DMS153 (cell line): ENCODE results near the gene GPC2.
"Not testable (repeated sequence)": the region's sequence is repeated elsewhere in the genome, so short reads cannot be mapped to it uniquely, and the experiment has no call there.

Experiments
- DNase-seq: peaks from one replicate; lab custom pipeline; 2025; lab: John Stamatoyannopoulos, UW

The GPC2 gene

DNA sequence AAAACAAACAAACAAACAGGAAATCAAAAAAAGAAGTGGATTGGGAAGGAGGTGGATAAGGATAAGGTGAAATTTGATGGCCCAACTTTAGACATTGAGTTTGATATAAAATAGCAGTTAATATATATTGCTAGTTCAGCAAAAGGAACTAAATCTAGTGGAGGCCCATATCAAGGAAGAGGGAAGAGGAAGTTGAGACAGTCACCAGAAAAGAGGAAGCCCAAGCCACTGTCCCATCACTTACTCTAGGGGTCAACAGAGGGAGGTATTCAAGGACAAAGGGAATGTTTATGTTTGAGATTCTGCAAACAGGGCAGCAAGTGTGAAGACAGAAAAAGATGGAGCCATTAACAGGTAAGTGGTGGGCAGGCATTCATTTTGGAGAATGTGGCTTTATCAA lies 24.8 kb downstream of the GPC2 start:
- DNase-seq: no peak

DNA sequence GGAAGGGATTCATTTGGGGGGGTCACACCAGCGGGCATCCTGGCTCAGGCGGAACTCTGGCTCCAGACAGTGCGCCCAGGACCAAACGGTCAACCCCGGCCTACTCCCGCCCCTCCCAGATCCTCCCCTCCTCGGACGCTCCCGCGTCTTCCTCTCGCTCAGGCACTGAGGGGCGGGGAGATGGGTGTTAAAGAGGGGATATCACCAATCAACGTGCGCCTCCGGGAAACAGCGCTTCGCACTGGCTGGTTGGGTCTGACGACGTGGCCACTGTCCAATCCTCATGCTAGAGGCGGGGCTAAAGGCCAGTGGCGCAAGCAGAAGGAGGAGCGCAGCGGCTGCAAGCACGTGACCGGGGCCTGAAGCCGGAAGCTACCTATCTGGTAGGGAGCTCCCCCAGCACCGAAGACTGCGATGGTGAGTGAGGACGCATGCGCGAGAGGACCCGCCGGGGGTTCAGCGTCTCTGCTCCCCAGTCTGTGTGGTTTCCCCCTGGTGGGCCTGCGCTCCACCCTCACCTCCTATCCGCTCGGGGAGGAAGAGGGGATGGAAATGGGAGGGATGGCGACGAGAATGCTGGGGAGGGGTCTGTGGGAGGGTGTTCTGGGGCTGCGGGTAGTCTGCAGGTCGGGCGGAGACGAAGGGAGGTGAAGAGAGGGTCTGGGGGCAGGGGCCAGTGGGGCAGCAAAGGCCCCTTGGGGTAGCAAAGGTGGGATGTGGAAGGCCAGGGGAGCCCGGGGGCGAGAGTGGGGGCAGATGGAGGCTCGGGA lies 28.4 kb downstream of the GPC2 start, which contains the start of gene LAMTOR4:
TSS of gene LAMTOR4 (plus strand) at position 360 of the 770 bp plus-strand sequence. CDS start at position 415, 55 bp downstream.
- DNase-seq: peak; percentile 99

DNA sequence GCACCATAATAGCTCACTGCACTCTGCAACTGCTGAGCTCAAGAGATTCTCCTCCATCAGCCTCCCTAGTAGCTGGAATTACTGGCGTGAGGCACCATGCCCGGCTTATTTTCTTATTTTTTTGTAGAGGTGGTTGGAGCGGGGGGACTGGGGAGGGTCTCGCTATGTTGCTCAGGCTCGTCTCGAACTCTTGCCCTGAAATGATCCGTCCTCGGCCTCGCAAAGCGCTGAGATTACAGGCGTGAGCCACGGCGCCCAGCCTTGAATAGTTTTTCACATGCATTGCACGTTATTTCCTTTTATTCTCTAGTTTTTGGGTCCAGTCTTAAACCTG lies 29.0 kb downstream of the GPC2 start:
- DNase-seq: no peak

DNA sequence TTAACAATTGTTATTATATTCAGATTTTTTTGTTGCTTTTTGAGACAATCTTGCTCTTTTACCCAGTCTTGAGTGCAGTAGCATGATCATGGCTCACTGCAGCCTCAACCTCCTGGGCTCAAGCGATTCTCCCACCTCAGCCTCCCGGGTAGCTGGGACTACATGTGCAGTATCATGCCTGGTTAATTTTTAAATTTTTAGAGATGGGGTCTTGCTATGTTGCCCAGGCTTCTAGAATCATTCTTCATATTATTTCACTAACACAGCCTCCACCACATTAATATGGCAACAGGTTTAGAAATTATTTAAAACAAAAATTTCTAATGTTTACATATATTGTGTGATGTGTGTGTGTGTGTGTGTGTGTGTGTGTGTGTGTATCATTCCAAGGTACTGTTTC lies 29.9 kb downstream of the GPC2 start:
- DNase-seq: no peak

DNA sequence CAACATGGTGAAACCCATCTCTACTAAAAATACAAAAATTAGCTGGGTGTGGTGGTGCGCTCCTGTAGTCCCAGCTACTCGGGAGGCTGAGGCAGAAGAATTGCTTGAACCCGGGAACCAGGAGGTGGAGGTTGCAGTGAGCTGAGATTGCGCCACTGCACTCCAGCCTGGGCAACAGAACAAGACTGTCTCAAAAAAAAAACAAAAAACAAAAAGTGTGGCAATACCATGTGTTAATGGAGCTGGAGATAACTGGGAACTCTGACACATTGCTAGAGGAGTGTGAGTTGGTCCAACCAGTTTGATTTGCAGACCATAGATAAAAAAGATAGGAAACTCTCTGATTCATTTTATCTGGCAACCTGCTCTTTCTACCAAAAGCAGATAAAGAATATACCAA lies 30.8 kb downstream of the GPC2 start:
- not testable (repeated sequence) for DNase-seq

DNA sequence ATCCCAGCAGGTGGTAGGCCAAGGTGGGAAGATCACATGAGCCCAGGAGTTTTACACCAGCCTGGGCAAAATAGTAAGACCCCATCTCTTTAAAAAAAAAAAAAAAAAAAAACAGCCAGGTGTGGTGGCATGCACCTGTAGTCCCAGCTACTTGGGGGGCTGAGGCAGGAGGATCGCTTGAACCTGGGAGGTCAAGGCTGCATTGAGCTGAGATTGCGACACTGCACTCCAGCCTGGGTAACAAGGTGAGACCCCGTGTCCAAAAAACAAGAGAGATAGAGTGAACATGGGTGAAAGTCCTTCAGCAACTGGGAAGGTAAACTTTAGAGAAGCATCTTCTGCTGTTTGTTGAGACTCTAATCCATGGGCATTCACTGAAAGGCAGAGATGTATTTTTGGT lies 34.7 kb downstream of the GPC2 start:
- no peak for DNase-seq

- DNase-seq: no peak
Measured at GRCh38 chr7:100141555-100141949, 35.6 kb downstream of the GPC2 start.

GRCh38 chr7:100137851-100138760 lies 39.1 kb downstream of the GPC2 start:
- DNase-seq: peak; percentile 72

- DNase-seq: peak; percentile 27
Measured at GRCh38 chr7:100132697-100133151, 44.5 kb downstream of the GPC2 start.

DNA sequence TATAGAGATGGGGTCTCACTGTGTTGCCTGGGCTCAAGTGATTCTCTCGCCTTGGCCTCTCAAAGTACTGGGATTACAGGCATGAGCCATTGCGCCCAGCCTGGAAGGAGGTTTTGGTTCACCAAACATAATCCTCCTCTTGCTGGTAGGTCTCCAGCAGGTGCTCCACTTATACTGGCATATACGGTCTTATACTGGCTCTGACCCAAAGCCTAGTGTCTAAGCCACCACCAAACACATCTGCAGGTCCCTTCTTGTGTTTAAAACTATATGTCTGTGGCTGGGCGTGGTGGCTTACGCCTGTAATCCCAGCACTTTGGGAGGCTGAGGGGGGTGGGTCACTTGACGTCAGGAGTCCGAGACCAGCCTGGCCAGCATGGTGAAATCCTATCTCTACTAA lies 45.1 kb downstream of the GPC2 start:
- no peak for DNase-seq

- DNase-seq: peak; percentile 56
Measured at GRCh38 chr7:100130608-100131453, 46.4 kb downstream of the GPC2 start.

GRCh38 chr7:100130220-100130607 lies 47.0 kb downstream of the GPC2 start:
- DNase-seq: not testable (repeated sequence)

DNA sequence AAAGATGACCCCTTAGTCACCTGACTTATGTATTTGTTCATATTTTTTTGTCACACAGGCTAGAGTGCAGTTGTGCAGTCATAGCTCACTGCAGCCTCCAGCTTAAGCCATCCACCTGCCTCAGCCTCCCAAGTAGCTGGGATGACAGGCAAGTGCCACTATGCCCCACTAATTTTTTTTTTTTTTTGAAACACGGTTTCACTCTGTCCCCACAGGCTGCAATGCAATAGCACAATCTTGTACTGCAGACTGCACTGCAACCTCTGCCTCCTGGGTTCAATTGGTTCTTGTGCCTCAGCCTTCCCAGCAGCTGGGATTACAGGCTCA lies 48.6 kb downstream of the GPC2 start:
- no peak for DNase-seq

DNA sequence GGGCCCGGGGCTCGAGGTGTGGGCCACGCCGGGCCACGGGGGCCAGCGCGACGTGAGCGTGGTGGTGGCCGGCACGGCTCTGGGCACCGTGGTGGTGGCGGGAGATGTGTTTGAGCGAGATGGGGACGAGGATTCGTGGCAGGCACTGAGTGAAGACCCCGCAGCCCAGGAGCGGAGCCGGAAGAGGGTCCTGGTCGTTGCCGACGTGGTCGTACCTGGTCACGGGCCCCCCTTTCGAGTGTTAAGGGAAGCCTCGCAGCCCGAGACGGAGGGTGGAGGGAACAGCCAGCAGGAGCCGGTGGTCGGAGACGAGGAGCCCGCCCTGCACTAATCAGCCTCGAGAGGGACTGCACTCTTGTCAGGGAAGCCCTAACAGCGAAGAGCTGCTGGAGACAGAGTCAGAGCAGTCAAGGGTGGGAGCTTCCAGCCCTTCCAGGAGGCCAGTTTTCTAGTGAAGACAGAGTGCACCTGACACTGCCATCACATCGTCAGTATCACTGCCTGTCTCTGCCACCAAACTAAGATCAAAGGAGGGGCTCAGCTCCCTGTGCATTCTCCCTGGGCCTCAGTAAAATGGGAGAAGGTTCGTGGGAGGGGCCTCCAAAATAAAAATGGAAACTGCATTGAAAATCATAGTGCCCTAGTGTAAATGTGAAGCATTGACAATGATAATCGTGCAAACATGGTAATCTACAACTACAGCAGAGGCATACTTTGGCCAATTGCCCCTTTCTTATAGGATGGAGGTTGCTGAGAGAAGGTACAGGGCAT lies 49.1 kb downstream of the GPC2 start:
- DNase-seq: no peak

GRCh38 chr7:100126931-100127865 lies 50.0 kb downstream of the GPC2 start, which contains the start of gene MBLAC1:
TSS of gene MBLAC1 (plus strand) at chr7:100126967. CDS start at chr7:100127396, 429 bp downstream.
- DNase-seq: peak; percentile 78

DNA sequence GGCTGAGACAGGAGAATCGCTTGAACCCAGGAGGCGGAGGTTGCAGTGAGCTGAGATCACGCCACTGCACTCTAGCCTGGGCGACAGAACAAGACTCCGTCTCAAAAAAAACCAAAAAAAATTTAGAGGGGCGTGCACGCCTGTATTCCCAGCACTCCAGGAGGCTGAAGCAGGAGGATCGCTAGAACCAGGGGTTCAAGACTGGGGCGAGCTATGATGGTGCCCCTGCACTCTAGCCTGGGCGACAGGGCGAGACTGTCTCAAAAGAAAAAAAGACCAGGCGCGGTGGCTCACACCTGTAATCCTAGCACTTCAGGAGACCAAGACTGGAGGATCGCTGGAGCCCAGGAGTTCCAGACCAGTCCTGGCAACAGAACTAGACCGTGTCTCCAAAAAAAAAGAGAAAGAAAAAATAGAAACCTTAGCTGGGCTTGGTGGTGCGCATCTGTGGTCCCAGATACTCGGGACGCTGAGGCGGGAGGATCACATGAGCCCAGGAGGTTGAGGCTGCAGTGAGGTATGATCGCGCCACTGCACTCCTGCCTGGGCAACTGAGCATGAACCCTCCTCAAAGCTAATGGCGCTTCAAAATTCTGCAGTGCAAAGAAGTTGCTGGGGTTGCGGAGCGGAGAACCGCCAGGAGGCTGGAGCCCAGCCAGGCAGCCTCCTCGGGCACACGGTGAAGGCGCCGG lies 50.8 kb downstream of the GPC2 start:
- no peak for DNase-seq

GRCh38 chr7:100124301-100125230 lies 52.6 kb downstream of the GPC2 start:
- no peak for DNase-seq

GRCh38 chr7:100122568-100122967 lies 54.6 kb downstream of the GPC2 start:
- no peak for DNase-seq
